Caco-2 (cell line): Measurements from ENCODE around the gene RSBN1. TPM values are rescaled to one million over a fixed set of nuclear protein-coding genes. Genes with fewer than 3 reads are reported as not detected.
"Not testable (repeated sequence)": the region's sequence is repeated elsewhere in the genome, so short reads cannot be mapped to it uniquely, and the experiment has no call there.

ENCODE experiments used
- BruUV-seq: library from RNA; stranded (reverse); fragments of 400-500 nt; replicated peaks from 2 replicates; lab custom pipeline; 2021; lab: Mats Ljungman, UMichigan
- CTCF ChIA-PET: fragments of 300-600 bp; sonication (Branson Sonifier 250); formaldehyde crosslinking; loops from one replicate; lab custom pipeline; 2022; ENCODE audit warnings: antibody characterized with exemption; lab: Charles Lee
- POLR2A ChIA-PET: fragments of 300-600 bp; sonication (Branson Sonifier 250); formaldehyde crosslinking; loops from one replicate; lab custom pipeline; 2022; ENCODE audit warnings: antibody characterized with exemption; lab: Charles Lee
- DNase-seq, 2 experiments: peaks; one replicate each; pipeline versions ENCODE4 v3.0.0 to v3.0.0-alpha.2; 2020 to 2022
- H3K27me3 ChIP-seq: replicated peaks from 2 replicates; pipeline ENCODE4 v1.6.0; 2011; ENCODE audit warnings: low read length; ENCODE audit not compliant: control insufficient read depth, insufficient read depth
- H3K36me3 ChIP-seq: 2 replicates; pipeline ENCODE4 v1.5.1; 2011; ENCODE audit warnings: low read length; ENCODE audit not compliant: control insufficient read depth, insufficient read depth
- H3K4me1 ChIP-seq: fragments of 250-450 bp; sonication (Bioruptor Pico); 2 replicates; pipeline ENCODE4 v1.5.1; 2020; ENCODE audit warnings: mild to moderate bottlenecking
- H3K4me3 ChIP-seq: 2 replicates; pipeline ENCODE4 v1.5.1; 2011; ENCODE audit warnings: low read depth, mild to moderate bottlenecking, control low read depth, low read length
- H3K9me3 ChIP-seq: fragments of 250-450 bp; sonication (Bioruptor Pico); 2 replicates; pipeline ENCODE4 v1.5.1; 2020; ENCODE audit warnings: mild to moderate bottlenecking, moderate library complexity
- H3K27ac Mint-ChIP-seq: one replicate; pipeline ENCODE4 v1.8.0; 2022; ENCODE audit warnings: mixed read lengths; ENCODE audit not compliant: unreplicated experiment
- H3K27me3 Mint-ChIP-seq: one replicate; pipeline ENCODE4 v1.8.0; 2022; ENCODE audit warnings: mixed read lengths; ENCODE audit not compliant: insufficient read depth, unreplicated experiment
- H3K36me3 Mint-ChIP-seq: one replicate; pipeline ENCODE4 v1.8.0; 2022; ENCODE audit warnings: mild to moderate bottlenecking, mixed read lengths; ENCODE audit not compliant: insufficient read depth, unreplicated experiment
- H3K4me1 Mint-ChIP-seq: one replicate; pipeline ENCODE4 v1.8.0; 2022; ENCODE audit warnings: low read depth, mixed read lengths; ENCODE audit not compliant: unreplicated experiment
- H3K4me3 Mint-ChIP-seq: one replicate; pipeline ENCODE4 v1.8.0; 2022; ENCODE audit warnings: mild to moderate bottlenecking, moderate library complexity, mixed read lengths; ENCODE audit not compliant: unreplicated experiment
- H3K9me3 Mint-ChIP-seq: one replicate; pipeline ENCODE4 v1.8.0; 2022; ENCODE audit warnings: mixed read lengths; ENCODE audit not compliant: unreplicated experiment
- intact Hi-C: fragments of 100-400 bp; cut with micrococcal nuclease; formaldehyde crosslinking; loops from one replicate; pipeline ENCODE4 v1.10.0; 2022; ENCODE audit not compliant: unreplicated experiment
- total RNA-seq: library from RNA; stranded (reverse); gene quantifications from 2 replicates; pipeline ENCODE4 v1.2.3, GENCODE V29; 2022
- TF ChIP-seq, protein P1 (sequence below), 2 experiments: fragments of 200-600 bp in 1 of 2; IDR thresholded peaks; 1 replicate in 1 of 2; 2 replicates in 1 of 2; pipeline versions ENCODE4 v1.5.1 to v1.8.0; 2011 to 2022; ENCODE audit warnings: antibody characterized with exemption in 1 of 2, control low read depth in 1 of 2, inconsistent platforms in 1 of 2, low read depth in 1 of 2, low read length in 1 of 2, mild to moderate bottlenecking in 1 of 2, moderate library complexity in 1 of 2; ENCODE audit not compliant: insufficient read depth in 1 of 2, severe bottlenecking in 1 of 2, unreplicated experiment in 1 of 2

RSBN1 gene
- total RNA-seq, 1 experiment from 2014 or later = 7.3 TPM

DNA sequence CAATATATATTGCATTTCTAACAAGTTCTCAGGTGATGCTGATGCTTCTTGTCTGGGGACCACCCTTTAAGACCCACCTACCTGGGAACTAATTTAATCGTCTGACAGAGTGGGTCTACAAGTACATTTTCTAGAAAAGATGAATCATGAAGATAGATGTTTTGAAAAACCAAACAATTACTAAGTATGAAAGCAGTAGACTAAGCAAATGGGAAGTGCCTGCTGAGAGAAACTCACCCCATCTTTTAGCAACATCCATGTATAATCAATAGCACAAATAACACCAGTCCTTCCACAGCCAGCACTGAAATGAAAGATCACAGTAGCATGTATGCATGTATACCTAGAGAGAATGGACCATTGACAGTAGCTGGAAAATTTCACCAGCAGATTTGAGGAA lies 42.0 kb upstream of the RSBN1 start:
- ChIA-PET POLR2A (no interaction called here), CTCF (interaction anchor here (0.6 kb wide), 1 partner anchor 14 kb away, joined by 4 read pairs; no protein-coding TSS in a partner anchor)
- TF ChIP-seq, protein P1, sequence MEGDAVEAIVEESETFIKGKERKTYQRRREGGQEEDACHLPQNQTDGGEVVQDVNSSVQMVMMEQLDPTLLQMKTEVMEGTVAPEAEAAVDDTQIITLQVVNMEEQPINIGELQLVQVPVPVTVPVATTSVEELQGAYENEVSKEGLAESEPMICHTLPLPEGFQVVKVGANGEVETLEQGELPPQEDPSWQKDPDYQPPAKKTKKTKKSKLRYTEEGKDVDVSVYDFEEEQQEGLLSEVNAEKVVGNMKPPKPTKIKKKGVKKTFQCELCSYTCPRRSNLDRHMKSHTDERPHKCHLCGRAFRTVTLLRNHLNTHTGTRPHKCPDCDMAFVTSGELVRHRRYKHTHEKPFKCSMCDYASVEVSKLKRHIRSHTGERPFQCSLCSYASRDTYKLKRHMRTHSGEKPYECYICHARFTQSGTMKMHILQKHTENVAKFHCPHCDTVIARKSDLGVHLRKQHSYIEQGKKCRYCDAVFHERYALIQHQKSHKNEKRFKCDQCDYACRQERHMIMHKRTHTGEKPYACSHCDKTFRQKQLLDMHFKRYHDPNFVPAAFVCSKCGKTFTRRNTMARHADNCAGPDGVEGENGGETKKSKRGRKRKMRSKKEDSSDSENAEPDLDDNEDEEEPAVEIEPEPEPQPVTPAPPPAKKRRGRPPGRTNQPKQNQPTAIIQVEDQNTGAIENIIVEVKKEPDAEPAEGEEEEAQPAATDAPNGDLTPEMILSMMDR (IDR thresholded peaks at IDR 0.05; ENCODE audit: insufficient read depth in 1 of 2, low read depth in 1 of 2, low read length in 1 of 2, severe bottlenecking in 1 of 2, unreplicated experiment in 1 of 2) = no peak
- Mint-ChIP-seq H3K36me3 (no peaks in the 10 kb centered on the region), H3K4me3 (no peak overlapping the region), H3K9me3 (no peaks in the 10 kb centered on the region), H3K4me1 (no peaks in the 10 kb centered on the region), H3K27me3 (no peaks in the 10 kb centered on the region), H3K27ac (no peak overlapping the region)
- H3K9me3 ChIP-seq = no peaks in the 10 kb centered on the region
- no peaks in the 10 kb centered on the region for H3K27me3 ChIP-seq
- no peaks in the 10 kb centered on the region for H3K4me1 ChIP-seq
- no peaks in the 10 kb centered on the region for H3K36me3 ChIP-seq
- no peak overlapping the region for H3K4me3 ChIP-seq
- no peak for DNase-seq
- BruUV-seq = no TSS peak
- intact Hi-C loops = no loop called here

DNA sequence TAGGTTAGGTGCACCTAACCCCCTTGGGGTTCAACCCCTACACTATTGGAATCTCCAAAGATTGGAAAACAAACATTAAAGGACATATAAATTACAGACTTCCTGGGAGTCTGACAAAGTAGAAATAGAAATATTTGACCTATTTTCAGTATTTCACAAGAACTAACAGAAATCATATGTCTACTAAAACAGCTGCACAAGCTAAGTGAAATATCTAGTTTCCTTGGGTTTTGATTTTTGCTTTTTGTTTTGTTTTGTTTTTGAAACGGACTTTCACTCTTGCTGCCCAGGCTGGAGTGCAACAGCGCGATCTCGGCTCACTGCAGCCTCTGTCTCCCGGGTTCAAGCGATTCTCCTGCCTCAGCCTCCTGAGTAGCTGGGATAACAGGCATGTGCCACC lies 40.4 kb upstream of the RSBN1 start:
- POLR2A ChIA-PET, CTCF ChIA-PET, H3K27me3 Mint-ChIP-seq, H3K4me3 Mint-ChIP-seq, H3K4me1 Mint-ChIP-seq, H3K36me3 ChIP-seq, H3K9me3 Mint-ChIP-seq, H3K4me3 ChIP-seq, H3K27me3 ChIP-seq, H3K27ac Mint-ChIP-seq, H3K36me3 Mint-ChIP-seq, H3K4me1 ChIP-seq, BruUV-seq, DNase-seq, H3K9me3 ChIP-seq, intact Hi-C loops: not testable (repeated sequence)

DNA sequence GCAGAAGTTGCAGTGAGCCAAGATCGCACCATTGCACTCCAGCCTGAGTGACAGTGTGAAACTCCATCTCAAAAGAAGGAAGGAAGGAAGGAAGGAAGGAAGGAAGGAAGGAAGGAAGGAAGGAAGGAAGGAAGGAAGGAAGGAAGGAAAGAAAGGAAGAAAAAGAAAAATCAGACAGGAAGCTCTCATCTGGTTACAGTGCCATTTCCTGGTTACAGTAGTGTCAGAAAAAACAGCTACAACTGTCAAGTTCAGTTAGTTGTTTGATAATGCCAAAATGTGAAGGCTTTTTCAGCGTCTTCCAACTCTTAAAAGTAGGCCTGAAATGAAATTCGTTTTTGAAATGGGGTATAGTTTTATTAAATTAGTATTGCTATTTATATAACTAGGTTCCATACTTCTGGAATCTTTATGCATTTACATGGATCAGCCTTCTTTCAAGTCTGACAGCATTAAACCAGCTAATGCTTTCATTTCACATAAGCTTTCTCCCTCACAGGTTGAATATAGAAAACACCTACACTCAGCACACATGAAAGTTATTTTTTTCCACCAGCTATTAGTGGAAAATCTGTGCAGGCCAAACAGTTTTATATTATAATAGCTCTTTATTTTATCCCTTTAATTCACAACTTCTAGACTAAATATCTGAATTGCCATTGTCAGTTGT lies 38.0 kb upstream of the RSBN1 start:
- peaks cover 12% of the 10 kb centered on the region for H3K4me1 Mint-ChIP-seq
- ChIA-PET POLR2A (no interaction called here), CTCF (no interaction called here)
- no peaks in the 10 kb centered on the region for H3K27me3 Mint-ChIP-seq
- TF ChIP-seq, protein P1 (IDR thresholded peaks at IDR 0.05; ENCODE audit: insufficient read depth in 1 of 2, low read depth in 1 of 2, low read length in 1 of 2, severe bottlenecking in 1 of 2, unreplicated experiment in 1 of 2) = no peak
- H3K27ac Mint-ChIP-seq = no peak overlapping the region
- intact Hi-C loops = no loop called here
- peaks cover 18% of the 10 kb centered on the region for H3K9me3 Mint-ChIP-seq
- Histone ChIP-seq H3K4me3 (no peak overlapping the region), H3K9me3 (0 out of 2 replicates have a peak, but pooled peaks cover 3% of the 10 kb centered on the region), H3K27me3 (no peaks in the 10 kb centered on the region), H3K36me3 (no peaks in the 10 kb centered on the region), H3K4me1 (no peaks in the 10 kb centered on the region)
- no peak for DNase-seq
- no peaks in the 10 kb centered on the region for H3K36me3 Mint-ChIP-seq
- no TSS peak for BruUV-seq
- H3K4me3 Mint-ChIP-seq = no peak overlapping the region
